Measurements from ENCODE around the gene CBX1.

Gene CBX1

GRCh38 chr17:48129981-48130380, 28.7 kb upstream of the CBX1 start:
- no peaks in the 10 kb centered on the region for H3K9me3 Mint-ChIP-seq
- DNase-seq (ENCODE audit: low spot score in 2 of 2) (no peak), ATAC-seq (no peak)
- H3K4me1 Mint-ChIP-seq, result peaks cover 4% of the 10 kb centered on the region
- H3K4me3 Mint-ChIP-seq, result no peak overlapping the region
- no peak overlapping the region for H3K27ac Mint-ChIP-seq
- peaks cover 65% of the 10 kb centered on the region for H3K36me3 Mint-ChIP-seq

- no peak overlapping the region for H3K4me3 Mint-ChIP-seq
- no peaks in the 10 kb centered on the region for H3K9me3 Mint-ChIP-seq
- no peak for DNase-seq (ENCODE audit: low spot score in 2 of 2)
- no peak for ATAC-seq
- peaks cover 7% of the 10 kb centered on the region for H3K4me1 Mint-ChIP-seq
- H3K27ac Mint-ChIP-seq, result peak overlapping the region; percentile 34
- H3K36me3 Mint-ChIP-seq, result peaks cover 70% of the 10 kb centered on the region
Measured at GRCh38 chr17:48128400-48128799, 27.1 kb upstream of the CBX1 start.

DNA sequence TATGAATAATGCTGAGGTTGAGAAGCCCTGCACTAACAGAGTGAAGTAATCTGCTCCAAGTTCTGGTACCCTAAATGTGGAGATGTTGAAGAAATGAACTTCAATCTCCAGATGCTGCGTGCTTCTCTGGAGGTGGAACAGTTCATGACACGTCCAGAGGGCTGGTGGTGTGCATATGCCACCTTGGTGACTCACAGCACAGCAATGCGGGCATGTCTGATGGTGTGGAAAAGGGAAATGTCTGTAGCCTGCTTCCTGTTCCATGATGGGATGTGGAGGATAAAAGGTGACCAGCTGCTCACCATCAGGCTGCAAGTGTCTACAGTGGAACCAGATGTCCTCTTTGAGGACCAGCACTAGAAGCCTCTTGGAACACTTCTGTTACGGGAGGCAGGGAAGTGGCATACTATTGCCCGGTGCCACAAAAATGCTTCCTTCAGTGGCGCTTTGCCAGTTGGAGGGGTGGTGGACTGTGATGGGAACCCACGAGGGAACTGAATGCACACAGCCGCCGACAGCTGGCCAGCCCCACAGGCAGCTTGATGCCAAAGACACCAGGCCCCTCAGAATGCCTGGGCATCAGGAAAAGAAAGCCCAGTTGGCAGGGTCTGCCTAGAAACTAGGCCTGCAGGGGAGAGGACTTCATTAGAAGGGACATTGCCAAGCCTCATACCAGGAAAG, 26.2 kb upstream of the CBX1 start:
- peaks cover 70% of the 10 kb centered on the region for H3K36me3 Mint-ChIP-seq
- no peak overlapping the region for H3K4me3 Mint-ChIP-seq
- ATAC-seq, result no peak
- no peak for DNase-seq (ENCODE audit: low spot score in 2 of 2)
- H3K4me1 Mint-ChIP-seq, result peaks cover 10% of the 10 kb centered on the region
- no peaks in the 10 kb centered on the region for H3K9me3 Mint-ChIP-seq
- H3K27ac Mint-ChIP-seq, result no peak overlapping the region

- peaks cover 70% of the 10 kb centered on the region for H3K36me3 Mint-ChIP-seq
- peaks cover 10% of the 10 kb centered on the region for H3K4me1 Mint-ChIP-seq
- ATAC-seq, result no peak
- no peaks in the 10 kb centered on the region for H3K9me3 Mint-ChIP-seq
- H3K27ac Mint-ChIP-seq, result peak overlapping the region; percentile 56
- no peak for DNase-seq (ENCODE audit: low spot score in 2 of 2)
- H3K4me3 Mint-ChIP-seq, result no peak overlapping the region
Measured at GRCh38 chr17:48126532-48126850, 25.2 kb upstream of the CBX1 start.

DNA sequence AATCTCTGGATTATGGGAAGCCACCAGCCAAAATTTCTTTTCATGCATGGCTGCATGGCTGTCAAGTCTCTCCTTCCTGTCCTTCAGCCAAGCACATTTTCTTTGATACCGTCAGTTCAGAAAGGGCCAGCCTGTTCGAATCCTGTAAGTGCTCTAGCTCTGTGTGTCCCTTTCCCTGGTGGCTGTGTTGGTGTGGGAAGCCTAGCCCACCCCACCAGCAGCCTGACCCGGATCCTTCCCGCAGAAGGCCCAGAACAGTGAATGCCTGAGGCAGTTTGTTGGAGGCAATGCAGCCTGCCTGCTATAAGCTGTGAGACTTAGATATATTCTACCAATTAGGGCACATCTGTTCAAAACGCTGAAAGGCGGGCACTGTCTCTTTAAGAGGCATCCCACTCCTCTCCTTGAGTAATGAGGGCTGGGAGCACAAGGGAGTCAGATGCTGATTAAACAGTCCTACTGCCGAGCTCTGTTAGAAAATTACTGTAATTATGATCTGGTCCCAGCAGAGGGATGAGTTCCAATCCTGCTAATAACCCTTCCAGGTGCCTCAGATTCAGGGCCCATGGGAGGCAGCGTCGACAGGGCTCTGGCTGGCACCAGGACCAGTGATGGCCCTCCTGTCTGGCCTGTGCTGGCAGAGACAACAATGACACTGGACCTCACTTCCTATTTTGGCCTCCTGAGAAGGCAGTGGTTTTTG, 24.7 kb upstream of the CBX1 start:
- peaks cover 10% of the 10 kb centered on the region for H3K4me1 Mint-ChIP-seq
- ATAC-seq, result no peak
- no peak for DNase-seq (ENCODE audit: low spot score in 2 of 2)
- H3K4me3 Mint-ChIP-seq, result no peak overlapping the region
- H3K27ac Mint-ChIP-seq, result peak overlapping the region; percentile 56
- peaks cover 70% of the 10 kb centered on the region for H3K36me3 Mint-ChIP-seq
- no peaks in the 10 kb centered on the region for H3K9me3 Mint-ChIP-seq

DNA sequence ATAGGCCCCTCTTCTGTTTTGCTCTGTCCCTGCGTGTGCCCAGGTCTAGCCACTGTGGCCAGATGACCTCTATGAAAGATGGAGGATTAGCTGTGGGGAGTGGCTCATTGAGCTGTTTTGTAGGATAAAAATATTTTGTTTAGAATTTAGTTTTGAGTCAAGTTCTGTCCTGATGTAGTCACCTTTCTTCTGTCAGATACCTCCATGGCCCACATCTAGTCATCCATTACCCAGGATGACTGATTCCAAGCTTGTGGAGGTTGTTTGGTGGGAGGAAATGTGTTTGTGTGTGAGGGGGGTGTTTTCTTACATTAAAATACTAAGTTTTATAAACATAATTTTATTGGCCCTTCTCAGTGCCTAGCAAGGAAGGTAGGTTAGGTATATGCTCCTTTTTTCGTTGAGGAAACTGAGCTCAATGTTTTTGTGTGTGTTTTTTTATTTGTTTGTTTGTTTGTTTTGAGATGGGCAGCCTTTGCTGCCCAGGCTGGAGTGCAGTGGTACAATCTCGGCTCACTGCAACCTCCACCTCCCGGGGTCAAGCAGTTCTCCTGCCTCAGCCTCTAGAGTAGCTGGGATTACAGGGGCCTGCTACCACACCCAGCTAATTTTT, 22.6 kb upstream of the CBX1 start:
- no peak for DNase-seq (ENCODE audit: low spot score in 2 of 2)

DNA sequence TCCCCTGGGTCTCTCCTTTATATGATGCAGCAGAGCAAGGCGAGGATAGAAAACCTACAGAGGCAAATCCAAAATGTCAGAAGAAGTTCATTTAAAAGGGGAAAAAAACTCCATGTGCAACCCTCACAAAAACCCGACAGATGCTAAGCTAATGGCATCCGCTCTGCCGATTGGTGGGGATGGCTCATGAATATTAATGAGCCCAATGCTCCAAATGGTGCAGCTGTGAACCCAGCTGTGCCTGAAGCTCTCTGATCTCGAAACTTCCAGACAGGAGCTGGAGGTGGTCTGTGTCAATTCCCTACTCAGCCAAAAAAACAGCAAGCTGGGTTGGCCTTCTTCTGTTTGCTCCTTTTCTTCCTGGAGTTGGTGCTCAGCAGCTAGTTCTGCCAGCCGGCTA, 21.8 kb upstream of the CBX1 start:
- Mint-ChIP-seq H3K4me1 (peaks cover 10% of the 10 kb centered on the region), H3K9me3 (no peaks in the 10 kb centered on the region), H3K36me3 (peaks cover 96% of the 10 kb centered on the region), H3K4me3 (no peak overlapping the region), H3K27ac (peak overlapping the region; percentile 85)
- DNase-seq (ENCODE audit: low spot score in 2 of 2), result no peak
- ATAC-seq, result no peak

More for the DNA sequence above, 22.6 kb upstream of the CBX1 start:
- Mint-ChIP-seq H3K27ac (peak overlapping the region; percentile 85), H3K4me3 (no peak overlapping the region), H3K4me1 (peaks cover 10% of the 10 kb centered on the region), H3K36me3 (peaks cover 90% of the 10 kb centered on the region), H3K9me3 (no peaks in the 10 kb centered on the region)
- ATAC-seq, result peak; percentile 88

GRCh38 chr17:48122665-48123045, 21.4 kb upstream of the CBX1 start:
- Mint-ChIP-seq H3K9me3 (no peaks in the 10 kb centered on the region), H3K27ac (peak overlapping the region; percentile 85), H3K4me3 (no peak overlapping the region), H3K4me1 (peaks cover 10% of the 10 kb centered on the region), H3K36me3 (peaks cover 96% of the 10 kb centered on the region)
- DNase-seq (ENCODE audit: low spot score in 2 of 2), result no peak
- ATAC-seq, result no peak

DNA sequence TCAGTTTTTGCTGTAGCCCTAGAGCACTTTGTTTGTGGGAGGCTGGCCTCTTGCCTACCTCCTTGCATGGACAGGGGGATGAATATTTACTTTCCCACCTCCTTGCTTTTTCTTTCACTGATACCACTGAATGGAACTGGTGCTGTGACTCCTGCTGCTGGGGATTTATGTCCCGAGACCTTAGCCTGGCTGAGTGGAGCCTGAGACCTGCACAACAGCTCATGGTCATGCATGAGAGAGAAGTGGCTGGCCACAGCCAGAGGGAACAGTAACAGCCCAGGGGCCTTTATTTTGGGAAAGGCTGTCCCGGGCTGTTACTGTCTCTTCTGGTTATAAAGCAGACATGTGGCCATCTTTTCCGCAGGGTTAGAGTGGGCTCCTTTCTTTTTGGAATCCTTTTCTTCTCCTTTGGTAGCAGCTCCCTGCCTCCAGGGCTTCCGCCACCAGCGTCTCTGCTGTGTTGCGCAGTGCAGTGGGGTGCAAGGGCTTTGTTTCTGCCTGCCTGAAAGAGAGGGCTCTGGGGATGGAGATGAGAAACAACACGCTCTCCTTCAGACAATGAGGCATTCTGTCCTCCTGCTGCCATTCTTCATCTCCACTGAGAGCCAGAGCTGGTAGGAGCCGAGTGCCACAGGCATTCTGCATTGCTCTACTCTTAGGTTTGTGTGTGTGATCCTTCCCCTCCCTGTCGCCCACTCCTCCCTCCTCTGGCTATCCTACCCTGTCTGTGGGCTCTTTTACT, 20.8 kb upstream of the CBX1 start:
- ATAC-seq (no peak), DNase-seq (ENCODE audit: low spot score in 2 of 2) (no peak)
- H3K27ac Mint-ChIP-seq, result peak overlapping the region; percentile 85
- no peak overlapping the region for H3K4me3 Mint-ChIP-seq
- H3K36me3 Mint-ChIP-seq, result peaks cover 96% of the 10 kb centered on the region
- H3K9me3 Mint-ChIP-seq, result no peaks in the 10 kb centered on the region
- H3K4me1 Mint-ChIP-seq, result peaks cover 10% of the 10 kb centered on the region

GRCh38 chr17:48113201-48113676, 12.0 kb upstream of the CBX1 start:
- H3K9me3 Mint-ChIP-seq, result no peaks in the 10 kb centered on the region
- DNase-seq (ENCODE audit: low spot score in 2 of 2), result peak in 1 of 2 donors; percentile 60
- peak overlapping the region; percentile 33 for H3K4me3 Mint-ChIP-seq
- H3K27ac Mint-ChIP-seq, result peak overlapping the region; percentile 53
- peak; percentile 64 for ATAC-seq
- H3K4me1 Mint-ChIP-seq, result peaks cover 44% of the 10 kb centered on the region
- peaks cover 82% of the 10 kb centered on the region for H3K36me3 Mint-ChIP-seq

- Mint-ChIP-seq H3K4me1 (peaks cover 58% of the 10 kb centered on the region), H3K27ac (peak overlapping the region; percentile 53), H3K36me3 (peaks cover 82% of the 10 kb centered on the region), H3K9me3 (no peaks in the 10 kb centered on the region), H3K4me3 (peak overlapping the region; percentile 33)
- DNase-seq (ENCODE audit: low spot score in 2 of 2) (no peak), ATAC-seq (no peak)
Measured at GRCh38 chr17:48111937-48112241, 10.6 kb upstream of the CBX1 start.

GRCh38 chr17:48110761-48111160, 9.5 kb upstream of the CBX1 start:
- Mint-ChIP-seq H3K27ac (peak overlapping the region; percentile 91), H3K4me1 (peaks cover 63% of the 10 kb centered on the region), H3K4me3 (peak overlapping the region; percentile 33), H3K9me3 (no peaks in the 10 kb centered on the region), H3K36me3 (peaks cover 72% of the 10 kb centered on the region)
- no peak for DNase-seq (ENCODE audit: low spot score in 2 of 2)
- ATAC-seq, result no peak

DNA sequence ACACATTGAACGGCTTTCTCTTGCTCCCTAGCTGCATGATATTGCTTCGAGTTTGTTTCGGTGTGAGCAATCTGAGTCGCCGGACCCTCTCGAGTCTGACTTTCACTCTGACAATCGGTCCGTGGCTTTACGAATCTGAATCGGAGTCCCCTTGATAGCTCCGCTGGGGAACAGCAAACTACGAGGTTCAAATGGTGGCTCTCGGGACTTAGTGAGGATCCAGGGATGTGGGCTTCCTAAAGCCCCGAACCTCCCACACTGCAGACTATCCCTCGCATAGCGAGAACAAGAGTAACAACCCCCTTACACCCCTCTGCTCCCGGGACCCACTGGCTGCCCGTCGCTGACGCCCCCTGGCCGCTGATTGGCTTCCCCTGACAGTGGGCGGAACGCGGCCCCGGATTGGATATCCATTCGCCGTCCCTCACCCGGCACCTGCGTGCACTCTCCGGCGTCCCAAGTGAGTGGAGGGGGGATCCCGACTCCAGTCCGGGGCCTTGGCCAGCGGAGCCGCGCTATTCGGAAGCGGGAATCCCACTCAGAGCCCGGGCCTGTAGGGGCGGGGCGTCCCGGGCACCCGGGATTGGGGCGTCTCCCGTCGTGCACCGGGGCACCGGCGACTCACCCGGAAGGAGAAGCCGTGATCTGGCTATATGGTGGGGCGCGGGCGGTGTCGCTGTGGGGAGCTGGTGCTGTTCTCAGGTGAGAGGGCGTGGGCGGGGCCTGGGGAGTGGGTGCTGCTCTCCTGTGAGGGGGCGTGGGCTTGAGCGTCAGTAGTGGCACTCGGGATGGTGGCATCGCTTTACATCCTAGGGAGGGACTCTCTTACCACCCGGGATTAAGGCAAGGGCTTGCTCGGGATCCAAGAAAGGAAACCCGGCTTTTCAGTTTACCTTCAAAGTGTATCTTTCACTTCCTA, 6.1 kb upstream of the CBX1 start, which contains the start of gene SNX11:
TSS of gene SNX11 (plus strand) at position 630 of the 919 bp plus-strand sequence. CDS start 4,278 bp downstream, outside the sequence.
- peaks cover 38% of the 10 kb centered on the region for H3K36me3 Mint-ChIP-seq
- DNase-seq (ENCODE audit: low spot score in 2 of 2), result peak; percentile 84 to 97
- ATAC-seq, result peak; percentile 93
- peak within 1 kb of the TSS; percentile 89 for H3K4me3 Mint-ChIP-seq
- peaks cover 3% of the 10 kb centered on the region for H3K9me3 Mint-ChIP-seq
- peak within 1 kb of the TSS; percentile 97 for H3K27ac Mint-ChIP-seq
- H3K4me1 Mint-ChIP-seq, result peaks cover 65% of the 10 kb centered on the region

DNA sequence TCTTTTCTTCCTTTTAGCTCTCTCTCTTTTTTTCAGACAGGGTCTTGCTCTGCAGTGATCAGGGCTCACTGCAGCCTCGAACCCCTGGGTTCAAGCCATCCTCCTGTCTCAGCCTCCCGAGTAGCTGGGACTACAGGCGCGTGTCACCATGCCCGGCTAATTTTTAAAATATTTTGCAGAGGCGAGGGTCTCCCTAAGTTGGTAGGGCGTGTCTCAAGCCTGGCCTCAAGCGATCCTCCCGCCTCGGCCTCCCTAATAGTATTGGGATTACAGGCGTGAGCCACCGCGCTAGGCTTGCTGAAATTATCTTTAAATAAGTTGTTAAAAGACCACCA, 5.5 kb upstream of the CBX1 start:
- H3K4me1 Mint-ChIP-seq, result peaks cover 64% of the 10 kb centered on the region
- ATAC-seq, result no peak

More for the DNA sequence above, 5.5 kb upstream of the CBX1 start:
- Mint-ChIP-seq H3K36me3 (peaks cover 32% of the 10 kb centered on the region), H3K27ac (peak overlapping the region; percentile 97), H3K9me3 (peaks cover 3% of the 10 kb centered on the region), H3K4me3 (peak overlapping the region; percentile 89)
- DNase-seq (ENCODE audit: low spot score in 2 of 2), result no peak

Measured in stimulated activated effector memory CD8-positive, alpha-beta T cell treated with anti-CD3 and anti-CD28 coated beads, Interleukin-12 subunit alpha, Interleukin-12 subunit beta, amount 100 ng/mL, for 72 hours (primary cell).